Kasumi-1 (cell line): ENCODE measurements around the gene DOP1B.

ENCODE experiments used
- DNase-seq, 2 experiments: peaks; one replicate each; lab custom pipeline; 2025; lab: John Stamatoyannopoulos, UW

DOP1B gene

GRCh38 chr21:36202726-36203602 lies 46.3 kb downstream of the DOP1B start:
- DNase-seq = no peak

- DNase-seq = peak in 1 of 2 experiments; percentile 11
Measured at GRCh38 chr21:36203603-36203889, 46.9 kb downstream of the DOP1B start.

- no peak for DNase-seq
Measured at GRCh38 chr21:36204980-36205379, 48.4 kb downstream of the DOP1B start.

GRCh38 chr21:36205962-36206361 lies 49.3 kb downstream of the DOP1B start:
- no peak for DNase-seq
